IPS-NIHi7 (cell line): Measurements from ENCODE around the gene MRPL41.
"Not testable (repeated sequence)": the region's sequence is repeated elsewhere in the genome, so short reads cannot be mapped to it uniquely, and the experiment has no call there.

Experiments
- DNase-seq: peaks from one replicate; pipeline ENCODE4 v3.0.0; 2012; ENCODE audit warnings: mixed read lengths; ENCODE audit errors: extremely low spot score

MRPL41 gene

GRCh38 chr9:137521405-137521985 lies 30.2 kb upstream of the MRPL41 start:
- no peak for DNase-seq

- no peak for DNase-seq
Measured at GRCh38 chr9:137522746-137523455, 28.8 kb upstream of the MRPL41 start.

- DNase-seq: no peak
Measured at GRCh38 chr9:137524161-137524980, 27.3 kb upstream of the MRPL41 start.

- no peak for DNase-seq
Measured at GRCh38 chr9:137524981-137525317, 26.7 kb upstream of the MRPL41 start.

GRCh38 chr9:137530331-137530730 lies 21.3 kb upstream of the MRPL41 start:
- DNase-seq: no peak

GRCh38 chr9:137531099-137531765 lies 20.4 kb upstream of the MRPL41 start:
- no peak for DNase-seq

- DNase-seq: not testable (repeated sequence)
Measured at GRCh38 chr9:137532891-137533468, 18.7 kb upstream of the MRPL41 start.

- DNase-seq: peak; percentile 70
Measured at GRCh38 chr9:137534256-137535119, 17.2 kb upstream of the MRPL41 start.

GRCh38 chr9:137535120-137535428 lies 16.6 kb upstream of the MRPL41 start:
- no peak for DNase-seq

- DNase-seq: not testable (repeated sequence)
Measured at GRCh38 chr9:137536594-137537131, 15.0 kb upstream of the MRPL41 start.

- DNase-seq: no peak
Measured at GRCh38 chr9:137538058-137538457, 13.6 kb upstream of the MRPL41 start.

- DNase-seq: no peak
Measured at GRCh38 chr9:137540536-137540935, 11.1 kb upstream of the MRPL41 start.

- DNase-seq: no peak
Measured at GRCh38 chr9:137542486-137542885, 9.2 kb upstream of the MRPL41 start.

GRCh38 chr9:137543237-137543963 lies 8.3 kb upstream of the MRPL41 start:
- no peak for DNase-seq

GRCh38 chr9:137544176-137544760 lies 7.4 kb upstream of the MRPL41 start:
- DNase-seq: no peak

GRCh38 chr9:137545123-137545522 lies 6.6 kb upstream of the MRPL41 start:
- no peak for DNase-seq

- no peak for DNase-seq
Measured at GRCh38 chr9:137547687-137548543, 3.8 kb upstream of the MRPL41 start.

- peak; percentile 81 for DNase-seq
Measured at GRCh38 chr9:137550231-137550621, 1.5 kb upstream of the MRPL41 start, which contains the start of gene PNPLA7. Gene PNPLA7, minus strand, starts transcription at chr9:137550402. Its CDS starts 205 bp downstream, at chr9:137550197.

GRCh38 chr9:137550958-137551263 lies 768 bp upstream of the MRPL41 start:
- DNase-seq: not testable (repeated sequence)
